C4-2B (cell line): Measurements from ENCODE around the gene ZEB2.

ENCODE experiments used
- ZFX ChIP-seq: fragments of 450-650 bp; IDR thresholded peaks from 2 replicates; pipeline ENCODE4 v1.6.1; 2017
- TF ChIP-seq, protein P1 (sequence below): fragments of 450-650 bp; conservative IDR thresholded peaks from 2 replicates; pipeline ENCODE4 v1.5.1; 2017; ENCODE audit warnings: mild to moderate bottlenecking

DNA sequence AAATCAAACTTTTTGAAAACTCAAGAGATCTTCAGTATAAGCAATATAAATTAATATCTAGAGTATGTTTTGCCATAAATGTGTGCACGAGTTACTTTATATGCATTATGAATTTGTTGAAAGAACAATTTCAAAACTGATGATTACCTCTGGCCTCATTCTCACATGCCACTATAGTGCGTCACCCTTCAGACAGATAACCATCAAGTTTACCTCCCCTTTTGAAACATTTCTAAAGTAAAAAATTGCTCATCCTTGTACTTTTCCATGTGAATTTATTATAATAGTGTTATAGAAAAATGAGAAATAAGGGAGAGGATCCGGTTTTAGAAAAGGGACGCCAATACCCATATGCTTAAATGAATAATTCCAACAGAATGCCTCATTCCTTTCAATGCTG, 38.3 kb downstream of the ZEB2 start:
- TF ChIP-seq ZFX = no peak
- TF ChIP-seq, protein P1, sequence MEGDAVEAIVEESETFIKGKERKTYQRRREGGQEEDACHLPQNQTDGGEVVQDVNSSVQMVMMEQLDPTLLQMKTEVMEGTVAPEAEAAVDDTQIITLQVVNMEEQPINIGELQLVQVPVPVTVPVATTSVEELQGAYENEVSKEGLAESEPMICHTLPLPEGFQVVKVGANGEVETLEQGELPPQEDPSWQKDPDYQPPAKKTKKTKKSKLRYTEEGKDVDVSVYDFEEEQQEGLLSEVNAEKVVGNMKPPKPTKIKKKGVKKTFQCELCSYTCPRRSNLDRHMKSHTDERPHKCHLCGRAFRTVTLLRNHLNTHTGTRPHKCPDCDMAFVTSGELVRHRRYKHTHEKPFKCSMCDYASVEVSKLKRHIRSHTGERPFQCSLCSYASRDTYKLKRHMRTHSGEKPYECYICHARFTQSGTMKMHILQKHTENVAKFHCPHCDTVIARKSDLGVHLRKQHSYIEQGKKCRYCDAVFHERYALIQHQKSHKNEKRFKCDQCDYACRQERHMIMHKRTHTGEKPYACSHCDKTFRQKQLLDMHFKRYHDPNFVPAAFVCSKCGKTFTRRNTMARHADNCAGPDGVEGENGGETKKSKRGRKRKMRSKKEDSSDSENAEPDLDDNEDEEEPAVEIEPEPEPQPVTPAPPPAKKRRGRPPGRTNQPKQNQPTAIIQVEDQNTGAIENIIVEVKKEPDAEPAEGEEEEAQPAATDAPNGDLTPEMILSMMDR = no peak
